Measurements from ENCODE around the gene APLN.
A peak's percentile ranks its signal among the peaks of the same experiment; 100 is the strongest.

The APLN gene

GRCh38 chrX:129659861-129660260, 5.1 kb upstream of the APLN start:
- no peak for DNase-seq

- DNase-seq = no peak
Observed at GRCh38 chrX:129659141-129659540, 4.4 kb upstream of the APLN start.

GRCh38 chrX:129658429-129658828, 3.7 kb upstream of the APLN start:
- no peak for DNase-seq

GRCh38 chrX:129655547-129656249, 942 bp upstream of the APLN start:
- DNase-seq = peak; percentile 11

- no peak for DNase-seq
Observed at GRCh38 chrX:129653971-129654651, 645 bp downstream of the APLN start.

- DNase-seq = no peak
Observed at GRCh38 chrX:129653181-129653970, 1.4 kb downstream of the APLN start.

- no peak for DNase-seq
Observed at GRCh38 chrX:129652565-129653169, 2.1 kb downstream of the APLN start.

GRCh38 chrX:129651756-129652564, 2.8 kb downstream of the APLN start:
- no peak for DNase-seq

GRCh38 chrX:129650821-129651510, 3.8 kb downstream of the APLN start:
- no peak for DNase-seq

- no peak for DNase-seq
Observed at GRCh38 chrX:129650183-129650689, 4.5 kb downstream of the APLN start.

- DNase-seq = no peak
Observed at GRCh38 chrX:129649268-129650182, 5.2 kb downstream of the APLN start.

- no peak for DNase-seq
Observed at GRCh38 chrX:129648514-129649267, 6.1 kb downstream of the APLN start.

- DNase-seq = no peak
Observed at GRCh38 chrX:129647418-129648410, 7.0 kb downstream of the APLN start.

GRCh38 chrX:129646566-129647417, 8.0 kb downstream of the APLN start:
- DNase-seq = no peak

- no peak for DNase-seq
Observed at GRCh38 chrX:129642641-129643040, 12.1 kb downstream of the APLN start.

- no peak for DNase-seq
Observed at GRCh38 chrX:129641941-129642340, 12.8 kb downstream of the APLN start.

GRCh38 chrX:129641469-129641868, 13.3 kb downstream of the APLN start:
- no peak for DNase-seq
